ENCODE data around the gene TAS1R3. TPM values are rescaled to one million over a fixed set of nuclear protein-coding genes. Genes with fewer than 3 reads are reported as not detected.

Gene TAS1R3
- total and polyA plus RNA-seq, 3 donors from 2014 or later = 0.66 to 1.5 (median 1.5) TPM

- Histone ChIP-seq H3K27me3 (no peaks in the 10 kb centered on the region), H3K4me1 (peaks cover 8% of the 10 kb centered on the region), H3K9me3 (no peaks in the 10 kb centered on the region), H3K36me3 (ENCODE audit: low read depth, missing control alignments) (no peaks in the 10 kb centered on the region), H3K4me3 (no peak overlapping the region), H3K27ac (no peak overlapping the region)
- no peak for DNase-seq
- no peak for TF ChIP-seq CTCF (IDR thresholded peaks at IDR 0.05)
- TF ChIP-seq POLR2A (IDR thresholded peaks at IDR 0.05) = no peak
- intact Hi-C loops (cut with DNase I; ENCODE audit: low total_unique reads) = no loop called here
- WGBS, 2 donors = 72 to 79% methylated on average over 14 to 48 of the region's 48 CpGs
Observed at GRCh38 chr1:1332774-1333480, 1.8 kb downstream of the TAS1R3 start.

GRCh38 chr1:1333551-1334241 lies 2.6 kb downstream of the TAS1R3 start:
- H3K4me3 ChIP-seq = no peak overlapping the region
- H3K36me3 ChIP-seq (ENCODE audit: low read depth, missing control alignments) = no peaks in the 10 kb centered on the region
- H3K9me3 ChIP-seq = no peaks in the 10 kb centered on the region
- intact Hi-C loops (cut with DNase I; ENCODE audit: low total_unique reads) = no loop called here
- peak; percentile 77 for DNase-seq
- TF ChIP-seq POLR2A (IDR thresholded peaks at IDR 0.05) = no peak
- TF ChIP-seq CTCF (IDR thresholded peaks at IDR 0.05) = no peak
- 70 to 80% methylated on average over 21 to 36 of the region's 36 CpGs for WGBS, 2 donors
- no peaks in the 10 kb centered on the region for H3K27me3 ChIP-seq
- no peak overlapping the region for H3K27ac ChIP-seq
- H3K4me1 ChIP-seq = peaks cover 8% of the 10 kb centered on the region

GRCh38 chr1:1334835-1335234 lies 3.8 kb downstream of the TAS1R3 start:
- WGBS, 2 donors = 74 to 84% methylated on average over 7 to 8 of the region's 11 CpGs
- Histone ChIP-seq H3K27ac (no peak overlapping the region), H3K36me3 (ENCODE audit: low read depth, missing control alignments) (no peaks in the 10 kb centered on the region), H3K9me3 (no peaks in the 10 kb centered on the region), H3K4me1 (peaks cover 8% of the 10 kb centered on the region), H3K27me3 (no peaks in the 10 kb centered on the region), H3K4me3 (no peak overlapping the region)
- TF ChIP-seq CTCF (IDR thresholded peaks at IDR 0.05) (no peak), POLR2A (IDR thresholded peaks at IDR 0.05) (no peak)
- DNase-seq = no peak
- intact Hi-C loops (cut with DNase I; ENCODE audit: low total_unique reads) = no loop called here

- Histone ChIP-seq H3K27ac (no peak overlapping the region), H3K36me3 (ENCODE audit: low read depth, missing control alignments) (no peaks in the 10 kb centered on the region), H3K4me1 (peaks cover 8% of the 10 kb centered on the region), H3K9me3 (no peaks in the 10 kb centered on the region), H3K27me3 (no peaks in the 10 kb centered on the region), H3K4me3 (no peak overlapping the region)
- TF ChIP-seq CTCF (IDR thresholded peaks at IDR 0.05) (no peak), POLR2A (IDR thresholded peaks at IDR 0.05) (no peak)
- intact Hi-C loops (cut with DNase I; ENCODE audit: low total_unique reads) = no loop called here
- WGBS, 2 donors = 68 to 75% methylated on average over 10 to 16 of the region's 16 CpGs
- DNase-seq = no peak
Observed at GRCh38 chr1:1335283-1335682, 4.2 kb downstream of the TAS1R3 start.

All from testis (tissue), 3 donors.